Daoy (cell line): Measurements from ENCODE around the gene DSTN. TPM values are rescaled to one million over a fixed set of nuclear protein-coding genes. Genes with fewer than 3 reads are reported as not detected.

Source experiments
- DNase-seq: peaks from one replicate; pipeline ENCODE4 v3.0.0-alpha.2; 2015; ENCODE audit warnings: low read depth
- total RNA-seq: library from RNA; depleted of rRNA; stranded (reverse); fragments of >200 nt; shearing (Covaris generic); gene quantifications from 2 replicates; pipeline ENCODE4 v1.2.3, GENCODE V29; 2014

Gene DSTN
- total RNA-seq, 1 experiment from 2014 or later: 222 TPM

DNA sequence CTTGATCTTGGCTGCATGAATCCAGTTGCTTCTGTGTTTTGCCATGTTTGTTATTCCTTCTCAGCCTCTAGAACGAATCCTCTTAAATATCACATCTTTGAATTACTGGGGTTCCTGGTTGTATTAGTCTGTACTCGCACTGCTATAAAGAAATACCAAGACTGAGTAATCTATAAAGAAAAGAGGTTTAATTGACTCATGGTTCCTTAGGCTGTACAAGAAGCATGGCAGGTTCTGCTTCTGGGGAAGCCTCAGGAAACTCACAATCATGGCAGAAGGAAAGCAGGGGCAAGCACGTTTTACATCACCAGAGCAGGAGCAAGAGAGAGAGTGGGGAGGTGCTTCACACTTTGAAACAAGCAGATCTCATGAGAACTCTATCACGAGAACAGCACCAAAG is 20.7 kb upstream of the DSTN start:
- DNase-seq: no peak

DNA sequence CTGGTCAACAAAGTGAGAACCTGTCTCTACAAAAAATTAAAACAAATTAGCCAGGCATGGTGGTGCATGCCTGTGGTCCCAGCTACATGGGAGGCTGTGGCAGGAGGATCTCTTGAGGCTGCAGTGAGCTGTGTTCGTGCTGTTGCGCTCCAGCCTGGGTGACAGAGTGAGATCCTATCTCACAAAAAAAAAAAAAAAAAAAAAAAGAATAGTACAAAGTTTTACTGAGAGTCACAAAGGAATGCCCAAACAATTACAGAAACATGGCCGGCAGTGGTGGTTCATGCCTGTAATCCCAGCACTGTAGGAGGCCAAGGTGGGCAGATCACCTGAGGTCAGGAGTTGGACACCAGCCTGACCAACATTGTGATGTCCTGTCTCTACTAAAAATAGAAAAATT is 14.8 kb upstream of the DSTN start:
- no peak for DNase-seq

DNA sequence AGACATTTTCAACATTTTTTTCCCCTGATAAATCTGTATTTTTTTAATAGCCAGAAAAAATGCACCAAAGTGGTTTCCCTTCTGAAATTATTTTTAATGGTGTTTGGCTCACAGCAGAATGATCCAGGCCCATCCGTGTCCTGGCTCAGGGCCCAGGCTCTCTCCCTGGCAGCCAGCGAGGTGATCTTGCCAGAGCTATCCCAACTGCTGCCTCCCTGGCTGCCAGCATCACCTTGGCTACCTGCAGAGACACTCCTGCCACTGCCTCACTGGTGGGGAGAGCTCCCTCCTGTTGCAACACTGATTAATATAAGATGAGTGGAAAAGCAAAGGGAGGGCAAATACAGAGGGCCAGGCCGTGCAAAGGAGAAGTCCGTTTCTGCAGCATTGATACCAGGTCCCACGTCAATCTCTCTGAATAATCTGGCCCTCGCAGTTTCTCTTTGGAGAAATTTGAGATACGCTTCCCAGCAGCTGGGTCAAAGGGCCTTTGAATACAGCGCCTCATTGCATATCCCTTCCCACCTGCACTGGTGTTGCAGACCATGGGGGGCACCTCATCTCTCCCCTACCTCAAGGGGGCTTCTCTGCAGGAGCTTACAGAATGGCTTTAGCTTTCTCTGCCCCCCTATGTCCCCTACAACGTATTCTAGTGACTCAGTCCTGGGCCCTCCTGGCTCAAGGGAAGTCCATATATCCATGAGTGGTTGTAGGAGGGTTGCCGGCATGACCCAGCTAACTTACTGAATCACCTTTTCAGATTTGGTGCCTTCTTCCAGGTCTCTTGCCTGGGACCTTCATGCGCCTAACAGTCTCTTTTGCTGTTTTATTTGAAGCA is 12.8 kb upstream of the DSTN start:
- DNase-seq: peak; percentile 65

DNA sequence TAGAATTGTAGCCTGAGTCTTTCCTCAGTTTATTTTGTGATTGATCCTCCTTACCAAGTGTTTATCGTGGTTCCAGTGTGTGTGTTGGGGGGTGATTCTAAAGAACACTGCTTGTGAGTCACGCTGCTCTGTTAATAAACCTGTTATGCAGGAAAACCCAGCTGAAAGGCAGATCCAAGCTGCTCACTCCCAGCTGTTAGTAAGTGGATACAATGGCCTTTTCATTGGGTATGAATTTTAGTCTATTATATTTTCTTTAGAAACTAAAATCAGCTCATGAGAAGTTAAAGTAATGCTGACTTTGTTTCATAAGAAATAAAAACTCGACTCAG is 12.2 kb upstream of the DSTN start:
- peak; percentile 76 for DNase-seq

DNA sequence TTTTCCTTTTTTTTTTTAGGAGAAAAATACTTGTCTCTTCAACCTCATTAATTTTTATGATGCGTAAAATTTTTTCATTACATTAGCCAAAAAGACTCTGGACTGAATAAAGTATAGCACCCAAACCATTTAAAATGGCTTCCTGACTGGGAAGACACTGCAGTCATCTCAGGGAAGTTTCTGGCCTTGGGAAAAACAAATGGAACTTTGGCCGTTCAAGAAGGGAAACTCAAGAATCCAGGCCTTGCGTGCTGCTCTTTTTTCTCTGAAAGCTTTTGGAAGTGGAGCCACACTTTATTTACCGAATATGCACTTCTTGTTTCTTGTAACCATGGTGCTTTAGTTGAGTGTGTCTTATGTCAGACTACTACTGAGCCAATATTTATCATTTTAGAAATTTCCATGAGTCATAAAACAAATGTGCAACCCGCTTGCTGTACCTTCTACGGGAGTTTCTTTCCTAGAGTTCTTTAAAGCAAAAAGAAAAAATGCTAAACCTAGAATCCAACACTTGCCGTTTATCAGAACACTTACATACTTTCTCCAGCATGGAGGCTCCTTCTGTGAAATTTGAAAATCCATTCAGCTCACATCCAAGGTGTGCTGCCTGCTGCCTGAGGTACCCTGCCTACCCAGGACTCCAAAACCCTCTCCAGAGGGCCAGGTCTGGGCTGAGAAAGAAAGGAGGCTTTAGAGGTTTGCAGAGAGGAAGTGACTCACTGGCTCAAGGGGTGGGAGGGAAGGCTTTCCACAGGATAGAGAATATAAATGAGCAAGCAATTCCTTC is 11.5 kb upstream of the DSTN start:
- DNase-seq: peak; percentile 92

GRCh38 chr20:17558941-17559304 is 11.0 kb upstream of the DSTN start:
- DNase-seq: no peak

DNA sequence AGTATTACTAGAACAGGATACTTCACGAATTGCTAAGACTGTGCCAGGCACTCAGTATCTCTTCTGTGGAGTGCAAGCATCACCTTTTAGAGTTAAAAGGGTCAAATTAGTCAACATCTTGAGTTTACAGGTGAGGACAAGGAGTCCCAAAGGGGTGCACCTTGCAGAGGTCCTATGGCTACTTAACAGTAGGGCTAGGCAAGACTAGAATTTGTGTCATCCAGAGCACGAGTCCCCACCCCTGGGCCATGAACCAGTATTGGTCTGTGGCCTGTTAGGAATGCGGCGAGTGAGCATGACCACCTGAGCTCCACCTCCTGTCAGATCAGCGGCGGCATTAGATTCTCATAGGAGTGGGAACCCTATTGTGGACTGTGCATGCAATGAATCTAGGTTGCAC is 10.5 kb upstream of the DSTN start:
- DNase-seq: no peak

DNA sequence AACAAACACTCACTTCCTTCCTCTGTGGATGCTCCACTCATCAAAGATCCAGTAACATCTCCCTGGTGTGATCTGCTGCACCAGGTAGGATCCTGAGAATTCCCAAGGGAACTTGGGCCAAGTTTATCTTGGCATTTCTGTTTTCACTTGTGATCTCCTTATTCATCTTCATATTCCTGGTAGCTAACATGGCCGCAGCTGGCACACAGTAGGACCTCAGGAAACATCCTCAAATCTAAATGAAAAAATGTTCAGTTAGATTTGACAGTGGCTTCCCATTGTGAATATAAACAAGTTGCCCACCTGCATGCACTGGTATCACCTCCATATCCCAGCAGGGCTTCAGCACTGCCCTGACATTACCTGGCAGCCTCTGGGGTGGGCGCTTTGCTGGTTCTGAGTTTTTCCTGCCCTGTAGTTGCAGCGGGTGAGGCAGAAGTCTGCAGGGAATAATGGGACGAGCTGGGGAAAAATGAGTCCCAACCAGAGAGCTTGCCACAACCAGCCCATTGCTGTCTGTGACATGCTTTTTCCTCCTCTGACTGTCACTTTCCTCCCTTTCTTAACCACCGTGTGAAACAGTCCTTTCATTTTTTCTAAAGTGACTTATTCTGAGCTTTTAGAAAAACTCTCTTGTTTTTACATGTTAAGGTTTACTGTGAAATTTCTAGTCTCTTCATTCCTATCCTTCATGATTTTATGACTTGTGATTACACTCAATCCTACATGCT is 9.4 kb upstream of the DSTN start:
- DNase-seq: no peak

GRCh38 chr20:17562804-17563305 is 7.0 kb upstream of the DSTN start:
- peak; percentile 89 for DNase-seq

GRCh38 chr20:17565169-17565845 is 4.6 kb upstream of the DSTN start:
- no peak for DNase-seq

DNA sequence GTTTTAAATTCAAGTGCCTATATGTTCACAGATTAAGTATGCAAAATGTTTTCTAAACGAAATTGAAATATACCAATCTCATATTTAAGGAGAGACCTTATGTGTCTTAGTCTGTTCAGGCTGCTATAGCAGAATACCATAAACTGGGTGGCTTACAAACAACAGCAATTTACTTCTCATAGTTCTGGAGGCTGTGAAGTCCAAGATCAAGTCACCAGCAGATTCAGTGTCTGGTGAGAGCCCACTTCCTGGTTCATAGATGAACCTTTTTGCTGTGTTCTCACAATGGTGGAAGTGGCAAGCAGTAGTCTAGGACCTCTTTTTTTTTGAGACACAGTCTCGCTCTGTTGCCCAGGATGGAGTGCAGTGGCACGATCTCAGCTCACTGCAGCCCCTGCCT is 3.5 kb upstream of the DSTN start:
- DNase-seq: no peak

GRCh38 chr20:17568045-17568788 is 1.7 kb upstream of the DSTN start:
- no peak for DNase-seq

- peak; percentile 97 for DNase-seq
Observed at GRCh38 chr20:17568972-17569521, 828 bp upstream of the DSTN start.

DNA sequence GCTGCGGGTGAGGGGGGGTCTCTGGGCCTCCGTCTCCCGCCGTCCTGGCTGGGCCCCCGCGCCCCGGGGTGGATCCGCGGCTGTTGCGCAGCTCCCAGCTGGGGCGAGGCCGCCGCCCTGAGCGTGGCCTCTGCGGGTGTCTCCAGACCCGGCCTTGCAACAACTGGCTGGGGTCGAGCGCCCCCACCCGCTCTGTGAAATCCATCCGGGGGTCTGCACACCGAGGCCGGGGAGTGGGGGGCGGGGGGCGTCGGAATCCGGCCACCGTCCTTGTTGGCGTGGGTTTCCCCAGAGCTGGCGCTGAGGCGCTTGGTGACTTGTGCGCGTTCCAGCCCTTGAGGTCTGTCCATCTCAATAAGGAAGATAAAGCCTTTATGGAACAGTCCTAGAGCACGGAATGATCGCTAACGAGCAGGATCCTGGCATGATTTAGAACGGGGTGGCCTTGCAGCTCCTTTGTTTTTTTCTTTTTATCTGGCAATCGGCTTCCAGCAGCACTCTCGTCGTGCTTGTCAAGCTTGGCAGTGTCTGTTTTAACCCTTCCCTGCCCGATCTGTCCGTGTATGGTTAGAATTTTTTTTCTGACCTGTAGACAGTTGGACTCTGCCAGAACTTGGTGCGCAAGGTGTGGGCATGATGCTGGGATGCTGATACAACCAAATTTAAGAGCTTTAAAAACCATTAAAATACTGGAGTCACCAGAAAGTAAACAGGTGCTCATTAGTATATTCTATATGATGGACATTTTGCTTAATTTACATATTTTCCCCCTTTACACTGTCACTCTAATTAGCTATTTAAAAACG is 675 bp downstream of the DSTN start:
- DNase-seq: peak; percentile 51

DNA sequence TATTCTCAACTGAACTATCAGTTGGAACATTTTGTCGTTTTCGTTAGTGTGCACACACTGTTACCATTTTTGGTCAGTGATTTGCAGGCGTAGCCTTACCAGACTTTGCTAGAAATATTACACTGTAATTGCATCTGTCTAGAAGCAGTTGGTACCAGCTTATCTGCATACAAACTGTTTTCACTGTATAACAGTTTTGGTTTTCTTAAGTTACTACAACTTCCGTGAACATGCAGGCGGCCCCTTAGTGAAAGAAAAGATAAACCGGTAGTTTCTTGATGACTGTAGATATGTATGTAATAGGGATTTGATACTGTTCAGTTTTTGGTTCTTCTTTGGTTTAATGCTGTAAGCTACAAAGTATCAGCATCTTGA is 1.3 kb downstream of the DSTN start:
- no peak for DNase-seq

- no peak for DNase-seq
Observed at GRCh38 chr20:17572034-17572638, 2.3 kb downstream of the DSTN start.

- DNase-seq: no peak
Observed at GRCh38 chr20:17573463-17573862, 3.6 kb downstream of the DSTN start.

DNA sequence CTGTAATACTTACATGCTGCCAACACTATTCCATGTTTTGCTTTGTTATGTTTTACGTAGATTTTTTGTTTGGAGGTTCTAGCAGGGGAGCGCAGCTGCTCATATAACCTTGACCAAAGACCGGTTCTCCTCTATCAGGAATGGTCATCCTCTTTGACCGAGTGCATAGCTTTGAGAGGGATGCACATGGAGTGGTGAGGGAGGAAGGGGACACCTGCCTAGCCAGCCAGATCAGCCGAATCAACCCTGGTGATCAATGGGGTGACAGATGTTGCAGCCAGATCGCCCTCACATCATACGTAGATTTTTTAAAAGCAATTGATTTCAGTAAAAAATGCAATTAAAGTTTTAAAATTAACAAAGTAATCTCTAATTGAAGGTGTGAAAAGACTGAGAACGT is 6.3 kb downstream of the DSTN start:
- DNase-seq: no peak

GRCh38 chr20:17579369-17580039 is 9.6 kb downstream of the DSTN start:
- DNase-seq: no peak
